Putamen (tissue), 1 donor: ENCODE measurements around the gene PAK6.
A peak's percentile ranks its signal among the peaks of the same experiment; 100 is the strongest.

Source experiments
- DNase-seq: peaks from one replicate; pipeline ENCODE4 v3.0.0-alpha.2; 2016; ENCODE audit warnings: low spot score

PAK6 gene

GRCh38 chr15:40255033-40255432, 16.2 kb downstream of the PAK6 start:
- no peak for DNase-seq

DNA sequence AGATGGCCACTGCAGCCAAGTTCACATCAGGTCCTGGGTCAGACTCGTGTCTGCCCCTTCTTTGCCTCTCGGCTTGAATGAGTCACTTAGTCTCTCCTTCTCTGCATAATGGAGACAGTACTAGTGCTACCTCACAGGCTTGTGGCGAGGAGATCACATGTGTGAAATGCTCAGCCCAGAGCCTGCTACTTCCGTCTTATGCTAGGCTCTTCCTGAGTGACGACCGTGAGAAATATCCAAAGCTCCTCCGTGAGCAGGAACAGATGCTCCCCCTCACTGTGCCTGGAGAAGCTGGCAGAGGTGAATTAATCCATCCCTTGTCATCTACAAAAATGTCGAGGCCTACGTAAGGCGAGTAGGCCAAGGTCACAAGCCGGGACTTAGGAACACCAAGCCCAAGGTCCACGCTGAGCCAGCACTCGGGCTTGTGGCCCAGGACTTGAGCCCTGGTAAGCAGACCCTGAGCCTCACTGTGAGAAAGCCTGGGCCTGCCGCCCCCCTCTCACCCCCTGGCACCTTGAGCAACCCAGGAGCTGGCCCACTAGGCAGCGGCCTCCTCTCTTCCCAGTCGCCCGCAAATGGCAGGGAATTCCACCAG, 17.9 kb downstream of the PAK6 start:
- DNase-seq: no peak

DNA sequence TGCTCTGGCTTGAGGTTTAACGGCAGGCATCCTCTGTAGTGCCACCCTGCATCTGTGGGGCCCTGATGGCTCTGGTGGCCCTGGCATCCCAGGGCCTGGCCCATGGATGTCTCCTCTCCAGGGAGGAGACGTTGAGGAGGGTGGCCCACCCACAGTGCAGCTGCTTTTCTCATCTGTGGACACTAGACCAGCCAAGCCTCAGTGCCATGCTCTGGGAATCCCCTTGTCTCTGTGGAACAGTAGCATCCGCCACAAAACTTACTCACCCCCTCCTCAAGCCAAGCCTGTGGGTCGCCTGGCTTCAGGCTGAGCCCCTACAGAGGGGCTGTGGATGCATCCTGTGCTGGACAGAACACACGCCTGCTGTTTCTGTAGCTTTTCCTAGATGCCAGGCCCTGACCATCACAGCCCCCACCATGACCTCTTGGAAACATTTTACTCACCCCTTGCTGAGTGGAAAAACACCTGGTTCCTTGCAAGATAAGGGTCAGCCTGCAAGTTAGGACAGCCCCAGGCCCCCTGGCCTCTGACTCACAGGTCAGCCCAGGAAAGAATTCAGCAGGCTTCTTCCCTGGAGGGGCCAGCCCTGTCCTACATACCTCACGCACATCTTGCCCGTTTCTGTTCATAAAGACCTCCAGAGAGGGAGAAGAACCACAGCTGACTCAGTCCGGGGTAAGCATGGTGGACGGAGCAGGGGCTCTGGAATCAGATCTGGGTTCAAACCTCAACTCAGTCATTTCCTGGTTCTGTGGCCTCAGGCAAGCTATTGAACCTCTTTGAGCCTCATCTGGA, 19.0 kb downstream of the PAK6 start:
- no peak for DNase-seq

DNA sequence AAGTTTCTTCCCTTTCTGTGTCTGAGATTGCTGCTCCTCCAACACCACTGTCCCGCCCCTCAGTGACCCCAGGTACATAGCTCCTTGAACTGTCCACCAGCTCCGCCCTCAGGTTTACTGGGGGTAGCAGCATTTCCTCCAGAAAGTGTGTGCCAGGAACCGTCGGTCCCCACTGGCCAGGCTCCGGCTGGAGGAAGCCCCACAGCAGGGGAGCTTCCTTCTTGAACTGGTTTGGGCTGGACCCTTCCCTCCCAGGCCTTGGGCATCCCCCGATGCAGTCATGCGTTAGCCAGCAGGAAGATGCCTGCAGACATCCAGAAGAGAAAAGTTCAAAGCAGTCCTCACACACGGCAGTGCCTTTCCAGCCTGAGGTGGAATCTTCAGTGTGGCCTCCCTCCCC, 19.7 kb downstream of the PAK6 start:
- DNase-seq: no peak

DNA sequence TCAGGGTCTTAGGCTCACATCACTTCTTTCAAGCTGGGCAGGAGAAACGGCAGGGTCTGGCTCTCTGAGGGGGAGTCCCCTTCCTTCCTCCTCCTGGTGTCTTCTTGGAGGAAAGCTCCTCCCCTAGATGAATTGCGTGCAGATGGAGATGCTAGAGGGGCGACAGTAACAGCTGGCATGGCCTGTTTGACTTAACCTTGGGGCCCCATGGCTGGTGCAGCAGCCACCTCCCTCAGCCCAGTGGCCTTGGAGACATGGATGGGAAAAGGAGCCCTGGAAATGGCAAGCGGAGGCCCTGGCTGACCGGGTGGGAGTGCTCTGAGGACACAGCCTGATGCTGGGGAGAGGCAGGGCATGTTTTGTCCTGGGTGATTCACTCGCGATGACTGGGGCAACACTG, 20.2 kb downstream of the PAK6 start:
- DNase-seq: no peak

DNA sequence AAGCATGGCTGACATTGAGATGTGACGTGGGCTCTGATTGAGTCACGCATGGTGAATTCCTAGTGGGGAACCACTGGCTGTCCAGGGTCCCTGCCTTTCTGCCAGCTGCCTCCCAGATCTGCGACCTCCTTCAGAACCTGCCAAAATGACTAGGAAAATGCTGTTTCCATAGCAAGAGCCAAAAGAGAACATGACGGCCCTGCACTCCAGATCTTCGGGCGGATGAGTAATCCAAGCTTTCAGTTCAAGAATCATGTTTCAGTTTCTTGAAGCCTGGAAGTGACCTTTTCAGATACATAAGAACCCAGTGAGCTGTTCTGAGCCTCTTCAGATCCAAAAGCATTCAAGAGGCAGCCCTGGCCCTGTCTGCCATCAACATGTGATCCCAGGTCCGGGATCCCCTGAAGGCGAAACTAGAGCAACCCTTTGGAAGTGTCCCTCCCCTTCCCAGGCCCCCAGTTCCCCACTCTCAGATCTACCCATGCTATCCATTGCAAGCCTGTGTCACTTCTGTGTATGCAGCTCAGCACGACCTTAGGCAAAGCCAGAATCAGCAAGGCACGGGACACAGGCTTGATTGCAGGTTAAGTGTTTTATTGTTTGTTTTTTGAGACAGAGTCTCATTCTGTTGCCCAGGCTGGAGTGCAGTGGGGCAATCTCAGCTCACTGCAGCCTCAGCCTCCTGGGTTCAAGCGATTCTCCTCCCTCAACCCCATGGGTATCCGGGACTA, 24.3 kb downstream of the PAK6 start:
- no peak for DNase-seq

GRCh38 chr15:40264321-40265153, 25.7 kb downstream of the PAK6 start:
- DNase-seq: no peak

GRCh38 chr15:40265355-40265754, 26.5 kb downstream of the PAK6 start:
- DNase-seq: no peak

GRCh38 chr15:40265875-40266274, 27.0 kb downstream of the PAK6 start:
- DNase-seq: no peak

- DNase-seq: peak; percentile 60
Observed at GRCh38 chr15:40266828-40267304, 28.0 kb downstream of the PAK6 start.

GRCh38 chr15:40267670-40268069, 28.8 kb downstream of the PAK6 start:
- DNase-seq: no peak

GRCh38 chr15:40269604-40270003, 30.7 kb downstream of the PAK6 start:
- no peak for DNase-seq

GRCh38 chr15:40270246-40270995, 31.6 kb downstream of the PAK6 start:
- DNase-seq: no peak

DNA sequence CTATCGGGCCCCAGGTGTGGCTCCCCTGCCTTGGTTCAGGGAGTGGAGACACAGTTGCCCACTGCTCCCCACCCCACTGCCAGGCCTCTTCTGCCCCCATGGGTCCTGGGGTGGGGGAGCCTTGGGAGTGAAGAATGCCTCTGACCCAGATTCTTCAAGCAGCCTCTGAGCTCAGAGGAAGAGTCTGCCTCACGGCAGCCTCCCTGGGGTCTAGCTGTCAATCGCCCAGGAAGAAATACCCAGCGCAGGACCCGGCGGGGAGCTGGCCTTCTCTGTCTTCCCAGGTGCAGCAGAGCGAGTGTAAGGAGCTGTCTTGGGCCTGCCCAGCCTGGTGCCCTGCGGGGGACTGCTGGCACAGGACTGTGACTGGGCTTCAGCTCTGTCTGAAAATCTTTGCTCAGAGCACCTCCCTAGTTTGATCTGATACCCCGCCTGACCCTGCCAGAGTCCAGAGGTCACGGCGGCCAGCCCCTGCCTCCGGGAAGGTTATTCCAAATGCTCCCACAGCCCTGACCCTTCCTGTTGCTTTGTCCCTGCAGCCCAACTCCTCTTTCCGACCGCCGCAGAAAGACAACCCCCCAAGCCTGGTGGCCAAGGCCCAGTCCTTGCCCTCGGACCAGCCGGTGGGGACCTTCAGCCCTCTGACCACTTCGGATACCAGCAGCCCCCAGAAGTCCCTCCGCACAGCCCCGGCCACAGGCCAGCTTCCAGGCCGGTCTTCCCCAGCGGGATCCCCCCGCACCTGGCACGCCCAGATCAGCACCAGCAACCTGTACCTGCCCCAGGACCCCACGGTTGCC, 33.0 kb downstream of the PAK6 start:
- DNase-seq: no peak

DNA sequence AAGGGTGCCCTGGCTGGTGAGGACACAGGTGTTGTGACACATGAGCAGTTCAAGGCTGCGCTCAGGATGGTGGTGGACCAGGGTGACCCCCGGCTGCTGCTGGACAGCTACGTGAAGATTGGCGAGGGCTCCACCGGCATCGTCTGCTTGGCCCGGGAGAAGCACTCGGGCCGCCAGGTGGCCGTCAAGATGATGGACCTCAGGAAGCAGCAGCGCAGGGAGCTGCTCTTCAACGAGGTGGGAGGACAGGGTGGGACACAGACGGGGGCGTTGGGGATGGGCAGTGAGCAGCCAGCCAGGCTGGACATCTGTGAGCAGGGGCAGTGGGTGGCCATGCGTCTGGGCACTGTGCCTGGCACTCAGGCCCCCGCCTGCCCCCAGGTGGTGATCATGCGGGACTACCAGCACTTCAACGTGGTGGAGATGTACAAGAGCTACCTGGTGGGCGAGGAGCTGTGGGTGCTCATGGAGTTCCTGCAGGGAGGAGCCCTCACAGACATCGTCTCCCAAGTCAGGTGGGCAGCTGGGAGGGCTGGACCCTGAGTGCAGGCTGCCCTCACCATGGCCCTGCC, 33.7 kb downstream of the PAK6 start:
- DNase-seq: no peak

GRCh38 chr15:40273428-40273827, 34.6 kb downstream of the PAK6 start:
- no peak for DNase-seq

DNA sequence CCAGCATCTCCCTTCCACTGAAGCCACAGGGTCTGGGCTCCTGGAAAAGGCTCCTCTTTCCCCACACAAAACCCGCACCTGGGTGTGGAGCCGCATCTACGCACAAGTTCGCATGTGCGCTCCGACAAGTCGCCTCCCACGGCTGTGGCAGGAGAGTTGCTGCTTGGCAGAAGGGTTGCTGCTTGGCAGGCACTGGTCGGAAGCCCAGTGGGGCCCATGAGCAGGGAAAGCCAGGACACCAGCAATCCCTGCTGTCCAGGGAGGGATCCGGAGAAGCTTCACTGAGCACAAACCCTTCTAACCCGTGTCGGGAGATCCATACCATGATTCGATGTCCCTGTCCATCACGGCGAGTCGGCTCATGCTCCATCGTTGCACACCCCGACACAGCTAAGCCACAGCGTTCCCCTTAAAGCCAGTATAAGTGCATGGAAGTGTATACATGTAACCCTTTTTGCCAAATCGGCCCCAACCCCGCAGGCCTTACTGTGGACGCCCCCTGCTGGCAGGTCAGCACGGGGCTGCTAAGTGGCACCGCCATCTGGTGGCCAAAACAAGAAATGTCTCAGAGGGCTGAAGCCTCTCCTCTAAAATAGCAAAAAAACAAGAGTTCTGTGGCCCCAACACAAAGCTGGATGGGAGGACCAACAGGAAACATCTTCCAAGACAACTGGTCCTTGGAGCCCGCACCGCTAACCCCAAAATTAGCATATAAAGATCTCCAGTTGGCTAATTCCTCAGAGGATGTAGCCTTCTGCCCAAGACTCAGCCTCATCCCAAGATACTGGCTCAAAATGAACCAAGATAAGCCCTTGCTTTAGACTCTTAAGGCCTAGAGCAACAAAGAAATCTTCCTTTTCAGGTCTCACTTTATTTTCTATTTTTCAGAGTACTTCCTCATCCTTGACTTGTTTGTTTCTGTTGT, 35.7 kb downstream of the PAK6 start:
- peak; percentile 73 for DNase-seq

DNA sequence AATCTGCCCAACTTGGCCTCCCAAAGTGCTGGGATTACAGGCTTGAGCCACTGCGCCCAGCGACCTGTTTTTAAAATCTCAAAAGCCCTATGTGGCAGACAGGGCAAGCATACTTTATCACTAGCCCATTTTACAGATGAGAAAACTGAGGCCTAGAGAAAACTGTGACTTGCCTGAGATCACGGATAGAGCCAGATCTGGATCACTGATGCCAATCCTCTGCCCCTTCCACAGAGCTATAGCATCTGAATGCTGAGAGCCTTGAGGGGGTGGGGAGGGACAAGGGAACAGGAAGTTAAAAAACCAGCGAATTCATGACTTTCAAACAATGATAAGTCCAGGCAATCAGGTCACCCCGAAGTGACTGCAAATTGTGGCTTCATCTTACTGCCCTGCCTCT, 36.7 kb downstream of the PAK6 start:
- DNase-seq: no peak

DNA sequence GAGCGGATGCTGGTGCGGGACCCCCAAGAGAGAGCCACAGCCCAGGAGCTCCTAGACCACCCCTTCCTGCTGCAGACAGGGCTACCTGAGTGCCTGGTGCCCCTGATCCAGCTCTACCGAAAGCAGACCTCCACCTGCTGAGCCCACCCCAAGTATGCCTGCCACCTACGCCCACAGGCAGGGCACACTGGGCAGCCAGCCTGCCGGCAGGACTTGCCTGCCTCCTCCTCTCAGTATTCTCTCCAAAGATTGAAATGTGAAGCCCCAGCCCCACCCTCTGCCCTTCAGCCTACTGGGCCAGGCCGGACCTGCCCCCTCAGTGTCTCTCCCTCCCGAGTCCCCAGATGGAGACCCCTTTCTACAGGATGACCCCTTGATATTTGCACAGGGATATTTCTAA, 37.1 kb downstream of the PAK6 start:
- DNase-seq: no peak
